ENCODE data around the gene PUSL1.

PUSL1 gene

GRCh38 chr1:1352786-1353388, 44.5 kb downstream of the PUSL1 start:
- no peak overlapping the region for H3K4me3 ChIP-seq
- no peaks in the 10 kb centered on the region for H3K36me3 ChIP-seq (ENCODE audit: insufficient read depth, low read length)
- TF ChIP-seq POLR2AphosphoS5 (IDR thresholded peaks at IDR 0.05; ENCODE audit: borderline replicate concordance, low read depth, low read length) (peak; percentile 30; the same call in 1 of the 2 replicates), EZH2 (IDR thresholded peaks at IDR 0.05) (no peak), FOXP2 (optimal IDR thresholded peaks at IDR 0.05; ENCODE audit: control extremely low read depth, extremely low read length, insufficient read depth) (no peak)
- no peaks in the 10 kb centered on the region for H3K9me3 ChIP-seq (ENCODE audit: low read depth, low read length)
- H3K27ac ChIP-seq = no peak overlapping the region
- DNase-seq (ENCODE audit: low read depth, low spot score) = no peak
- no peak overlapping the region for H3K9ac ChIP-seq (ENCODE audit: insufficient read length)

DNA sequence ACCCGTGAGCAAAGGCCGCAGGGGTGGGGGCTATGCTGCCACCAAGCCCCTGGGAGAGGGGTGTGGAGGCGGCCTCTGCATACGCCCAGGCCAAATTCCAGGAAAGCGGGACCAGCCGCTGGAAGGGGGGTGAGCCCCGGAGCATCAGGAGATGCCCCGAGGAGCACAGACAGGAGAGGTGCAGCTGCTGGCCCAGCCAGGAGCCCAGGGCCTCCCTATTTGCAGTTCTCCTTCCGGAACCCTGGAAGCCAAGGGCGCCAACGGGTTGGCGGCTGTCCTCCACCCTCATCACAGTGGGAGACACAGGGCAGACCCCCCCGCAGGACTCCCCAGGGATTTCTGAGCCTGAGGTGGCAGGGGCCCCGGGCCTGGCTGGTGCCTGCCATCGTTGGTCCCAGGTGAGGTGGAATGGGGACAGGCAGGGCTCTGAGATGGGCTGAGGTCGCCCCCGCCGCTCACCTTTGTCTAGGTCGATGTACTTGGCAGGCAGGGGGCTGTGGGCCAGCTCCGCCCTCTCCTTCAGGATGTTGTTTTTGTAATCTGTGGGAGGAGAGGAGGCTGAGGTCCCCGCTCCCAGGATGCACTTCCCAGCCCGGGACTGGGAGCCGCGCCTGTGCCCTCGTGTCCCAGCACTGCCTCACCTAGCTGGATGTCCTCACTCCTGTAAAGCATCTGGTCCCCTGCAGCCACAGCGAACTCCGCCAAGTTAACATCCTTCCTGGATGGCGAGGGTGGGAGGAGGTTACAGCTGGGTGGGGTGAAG, 45.2 kb downstream of the PUSL1 start:
- H3K36me3 ChIP-seq (ENCODE audit: insufficient read depth, low read length) = no peaks in the 10 kb centered on the region
- no peak overlapping the region for H3K27ac ChIP-seq
- H3K9me3 ChIP-seq (ENCODE audit: low read depth, low read length) = no peaks in the 10 kb centered on the region
- H3K9ac ChIP-seq (ENCODE audit: insufficient read length) = no peak overlapping the region
- DNase-seq (ENCODE audit: low read depth, low spot score) = no peak
- TF ChIP-seq POLR2AphosphoS5 (IDR thresholded peaks at IDR 0.05; ENCODE audit: borderline replicate concordance, low read depth, low read length) (no peak; the same call in 1 of the 2 replicates), EZH2 (IDR thresholded peaks at IDR 0.05) (no peak), FOXP2 (optimal IDR thresholded peaks at IDR 0.05; ENCODE audit: control extremely low read depth, extremely low read length, insufficient read depth) (no peak)
- H3K4me3 ChIP-seq = no peak overlapping the region

DNA sequence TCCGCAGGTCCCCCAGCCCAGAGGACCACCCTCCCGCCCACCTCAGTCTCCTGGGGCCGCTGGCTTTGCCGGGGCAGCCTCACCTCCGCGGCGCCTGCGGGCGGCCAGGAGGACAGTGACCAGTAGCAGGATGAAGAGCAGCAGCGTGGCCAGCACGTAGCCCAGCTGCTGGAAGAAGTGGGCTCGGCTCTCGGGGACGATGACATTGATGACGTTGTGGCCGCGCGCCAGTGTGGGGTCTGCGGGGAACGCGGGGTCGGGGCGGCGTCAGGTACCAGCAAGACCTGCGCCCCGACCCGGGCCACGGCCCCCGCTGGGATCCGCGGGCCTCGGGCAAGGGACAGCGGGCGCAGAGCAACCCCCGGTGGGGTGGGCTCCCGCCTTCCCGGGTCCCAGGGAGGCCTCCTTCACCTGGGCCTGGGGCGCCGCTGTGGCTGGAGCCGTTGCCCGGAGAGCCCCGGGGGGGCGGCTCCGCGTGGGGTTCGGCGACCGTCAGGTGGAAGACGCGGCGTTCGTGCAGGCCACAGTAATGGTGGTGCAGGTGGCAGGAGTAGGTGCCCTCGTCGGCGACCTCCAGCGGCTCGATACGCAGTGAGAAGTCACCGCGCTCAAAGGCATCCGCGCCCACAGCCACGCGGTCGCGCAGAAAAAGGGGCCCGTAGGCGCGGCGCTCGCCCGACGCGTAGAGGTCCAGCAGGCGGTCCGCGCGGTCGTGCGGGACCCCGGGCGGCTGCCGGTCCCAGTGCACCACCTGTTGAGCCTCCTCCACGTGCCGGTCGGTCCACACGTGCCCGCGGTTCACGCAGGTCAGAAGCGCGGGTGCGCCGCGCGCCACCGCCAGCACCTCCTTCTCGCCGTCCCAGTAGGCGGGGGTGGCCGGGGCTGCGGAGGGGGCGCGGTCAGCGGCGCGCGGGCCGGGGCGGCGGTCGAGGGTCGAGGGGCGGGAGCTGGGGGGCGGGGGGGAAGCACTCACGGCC, 46.2 kb downstream of the PUSL1 start:
- Histone ChIP-seq H3K9ac (ENCODE audit: insufficient read length) (no peak overlapping the region), H3K4me3 (no peak overlapping the region), H3K9me3 (ENCODE audit: low read depth, low read length) (no peaks in the 10 kb centered on the region), H3K27ac (no peak overlapping the region), H3K36me3 (ENCODE audit: insufficient read depth, low read length) (no peaks in the 10 kb centered on the region)
- DNase-seq (ENCODE audit: low read depth, low spot score) = no peak
- TF ChIP-seq EZH2 (IDR thresholded peaks at IDR 0.05) (no peak), FOXP2 (optimal IDR thresholded peaks at IDR 0.05; ENCODE audit: control extremely low read depth, extremely low read length, insufficient read depth) (no peak), POLR2AphosphoS5 (IDR thresholded peaks at IDR 0.05; ENCODE audit: borderline replicate concordance, low read depth, low read length) (0 out of 2 replicates have a peak, but pooled peaks have one; percentile 31)

GRCh38 chr1:1355416-1355815, 47.0 kb downstream of the PUSL1 start:
- H3K4me3 ChIP-seq = no peak overlapping the region
- TF ChIP-seq EZH2 (IDR thresholded peaks at IDR 0.05) = no peak
- no peak for TF ChIP-seq FOXP2 (optimal IDR thresholded peaks at IDR 0.05; ENCODE audit: control extremely low read depth, extremely low read length, insufficient read depth)
- no peaks in the 10 kb centered on the region for H3K9me3 ChIP-seq (ENCODE audit: low read depth, low read length)
- no peak overlapping the region for H3K27ac ChIP-seq
- H3K36me3 ChIP-seq (ENCODE audit: insufficient read depth, low read length) = no peaks in the 10 kb centered on the region
- no peak overlapping the region for H3K9ac ChIP-seq (ENCODE audit: insufficient read length)
- no peak for DNase-seq (ENCODE audit: low read depth, low spot score)

DNA sequence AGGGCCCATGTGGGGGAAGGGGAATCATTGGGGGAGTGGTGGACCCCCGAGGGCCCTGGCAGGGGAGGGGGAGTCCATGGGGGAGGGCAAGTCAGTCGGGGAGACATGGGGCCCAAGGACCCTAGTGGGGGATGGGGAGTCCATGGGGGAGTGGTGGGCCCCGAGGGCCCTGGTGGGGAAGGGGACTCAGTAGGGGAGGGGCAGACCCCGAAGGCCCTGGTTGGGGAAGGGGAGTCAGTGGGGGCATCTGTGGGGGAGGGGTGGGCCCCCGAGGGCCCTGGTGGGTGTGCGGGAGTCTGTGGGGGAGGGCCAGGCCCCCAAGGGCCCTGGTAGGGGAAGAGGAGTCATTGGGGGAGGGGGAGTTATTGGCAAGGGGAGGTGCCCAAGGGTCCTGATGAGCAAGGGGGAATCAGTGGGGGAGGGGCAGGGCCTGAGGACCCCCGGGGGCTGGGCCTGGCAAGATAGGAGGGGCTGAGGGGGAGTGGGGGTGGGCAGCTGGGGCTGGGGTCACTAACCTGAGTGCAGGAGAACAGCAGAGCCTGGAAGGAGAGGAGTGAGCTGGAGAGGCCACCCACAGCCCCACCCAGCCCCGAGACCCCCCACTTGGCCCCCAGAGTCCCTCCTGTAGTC, 47.9 kb downstream of the PUSL1 start:
- no peak overlapping the region for H3K9ac ChIP-seq (ENCODE audit: insufficient read length)
- H3K27ac ChIP-seq = no peak overlapping the region
- TF ChIP-seq FOXP2 (optimal IDR thresholded peaks at IDR 0.05; ENCODE audit: control extremely low read depth, extremely low read length, insufficient read depth) (no peak), EZH2 (IDR thresholded peaks at IDR 0.05) (no peak), POLR2AphosphoS5 (IDR thresholded peaks at IDR 0.05; ENCODE audit: borderline replicate concordance, low read depth, low read length) (no peak)
- H3K9me3 ChIP-seq (ENCODE audit: low read depth, low read length) = no peaks in the 10 kb centered on the region
- H3K36me3 ChIP-seq (ENCODE audit: insufficient read depth, low read length) = no peaks in the 10 kb centered on the region
- DNase-seq (ENCODE audit: low read depth, low spot score) = no peak
- no peak overlapping the region for H3K4me3 ChIP-seq

DNA sequence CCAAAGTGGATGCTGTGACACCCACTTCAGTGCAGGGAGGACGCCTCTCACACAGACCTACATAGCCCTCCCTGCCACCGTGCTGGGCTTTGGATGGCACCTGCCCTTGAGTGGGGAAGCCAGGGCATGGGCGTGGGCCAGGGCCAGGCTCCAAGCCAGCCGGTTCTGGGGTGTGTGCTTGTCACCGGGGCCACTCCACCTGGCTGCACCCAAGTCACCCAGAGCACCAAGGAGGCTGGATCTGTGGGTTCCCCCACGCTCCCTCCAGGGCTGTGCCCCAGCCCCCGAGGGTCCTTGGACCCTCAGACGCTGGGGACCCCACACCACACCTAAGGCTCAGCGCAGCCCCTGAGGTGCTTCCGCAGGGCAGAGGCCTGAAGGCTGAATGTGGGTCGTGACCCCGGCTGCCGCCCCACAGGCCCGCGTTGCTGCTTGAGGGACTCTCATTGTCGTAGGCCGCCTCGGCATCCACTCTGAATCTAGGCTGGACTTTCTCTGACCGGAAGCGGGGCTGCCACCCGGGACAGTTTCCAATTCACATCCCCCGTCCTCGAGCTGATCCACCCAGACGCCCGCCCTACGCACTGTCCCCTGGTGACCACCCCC, 48.5 kb downstream of the PUSL1 start:
- Histone ChIP-seq H3K9ac (ENCODE audit: insufficient read length) (no peak overlapping the region), H3K27ac (no peak overlapping the region), H3K4me3 (no peak overlapping the region), H3K36me3 (ENCODE audit: insufficient read depth, low read length) (no peaks in the 10 kb centered on the region), H3K9me3 (ENCODE audit: low read depth, low read length) (no peaks in the 10 kb centered on the region)
- no peak for DNase-seq (ENCODE audit: low read depth, low spot score)
- TF ChIP-seq FOXP2 (optimal IDR thresholded peaks at IDR 0.05; ENCODE audit: control extremely low read depth, extremely low read length, insufficient read depth) (no peak), EZH2 (IDR thresholded peaks at IDR 0.05) (no peak), POLR2AphosphoS5 (IDR thresholded peaks at IDR 0.05; ENCODE audit: borderline replicate concordance, low read depth, low read length) (no peak)

DNA sequence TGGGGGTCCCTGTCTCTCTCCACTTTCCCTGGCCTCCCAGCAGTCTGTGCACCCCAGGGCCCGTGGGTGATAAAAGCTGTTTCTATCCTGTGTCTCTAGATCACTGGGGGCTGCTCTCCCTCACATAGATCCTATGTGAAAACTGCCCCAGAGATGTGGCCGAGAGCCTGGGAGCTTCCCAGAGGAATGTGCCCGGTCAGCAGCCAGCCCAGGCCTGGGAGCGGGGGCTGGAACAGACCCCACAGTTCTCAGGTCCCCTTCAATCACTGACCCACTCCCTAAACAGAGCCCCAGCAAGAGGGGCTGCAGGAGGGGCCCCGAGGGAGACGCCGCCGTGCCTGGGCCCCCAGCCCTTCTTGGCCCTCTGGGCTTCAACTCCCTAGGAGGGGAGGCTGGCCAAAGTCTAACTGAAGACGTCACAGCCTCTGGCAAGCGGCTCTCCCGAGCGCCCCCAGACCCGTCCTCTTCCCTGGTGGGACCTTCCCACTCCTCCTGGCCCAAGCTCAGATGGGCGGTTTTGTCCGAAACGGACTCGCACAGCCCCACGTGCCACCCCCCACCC, 49.6 kb downstream of the PUSL1 start:
- peak overlapping the region; percentile 51 for H3K9ac ChIP-seq (ENCODE audit: insufficient read length)
- H3K36me3 ChIP-seq (ENCODE audit: insufficient read depth, low read length) = no peaks in the 10 kb centered on the region
- H3K27ac ChIP-seq = peak overlapping the region; percentile 86
- DNase-seq (ENCODE audit: low read depth, low spot score) = no peak
- TF ChIP-seq EZH2 (IDR thresholded peaks at IDR 0.05) (no peak), FOXP2 (optimal IDR thresholded peaks at IDR 0.05; ENCODE audit: control extremely low read depth, extremely low read length, insufficient read depth) (no peak)
- no peaks in the 10 kb centered on the region for H3K9me3 ChIP-seq (ENCODE audit: low read depth, low read length)
- H3K4me3 ChIP-seq = peak overlapping the region; percentile 51
